ENCODE results near the gene ABCA4. TPM values are rescaled to one million over a fixed set of nuclear protein-coding genes. Genes with fewer than 3 reads are reported as not detected.

Gene ABCA4
- total RNA-seq, 1 experiment from 2014 or later, result 0.12 TPM

- no peak for DNase-seq (ENCODE audit: low read depth)
These were observed 16.0 kb downstream of the ABCA4 start for GRCh38 chr1:94104776-94105580.

GRCh38 chr1:94104127-94104684 is 16.7 kb downstream of the ABCA4 start:
- DNase-seq (ENCODE audit: low read depth), result no peak

- no peak for DNase-seq (ENCODE audit: low read depth)
These were observed 17.3 kb downstream of the ABCA4 start for GRCh38 chr1:94103608-94104007.

- DNase-seq (ENCODE audit: low read depth), result no peak
These were observed 19.1 kb downstream of the ABCA4 start for GRCh38 chr1:94101613-94102525.

- no peak for DNase-seq (ENCODE audit: low read depth)
These were observed 19.9 kb downstream of the ABCA4 start for GRCh38 chr1:94100785-94101612.

GRCh38 chr1:94100129-94100784 is 20.7 kb downstream of the ABCA4 start:
- no peak for DNase-seq (ENCODE audit: low read depth)

- DNase-seq (ENCODE audit: low read depth), result no peak
These were observed 21.6 kb downstream of the ABCA4 start for GRCh38 chr1:94099303-94099702.

GRCh38 chr1:94098585-94099111 is 22.3 kb downstream of the ABCA4 start:
- no peak for DNase-seq (ENCODE audit: low read depth)

- DNase-seq (ENCODE audit: low read depth), result no peak
These were observed 24.0 kb downstream of the ABCA4 start for GRCh38 chr1:94096797-94097549.

- DNase-seq (ENCODE audit: low read depth), result no peak
These were observed 25.0 kb downstream of the ABCA4 start for GRCh38 chr1:94095744-94096469.

GRCh38 chr1:94095112-94095637 is 25.8 kb downstream of the ABCA4 start:
- DNase-seq (ENCODE audit: low read depth), result peak; percentile 33

GRCh38 chr1:94094469-94095111 is 26.4 kb downstream of the ABCA4 start:
- no peak for DNase-seq (ENCODE audit: low read depth)

GRCh38 chr1:94093996-94094395 is 27.0 kb downstream of the ABCA4 start:
- DNase-seq (ENCODE audit: low read depth), result no peak

GRCh38 chr1:94093396-94093795 is 27.6 kb downstream of the ABCA4 start:
- DNase-seq (ENCODE audit: low read depth), result no peak

- DNase-seq (ENCODE audit: low read depth), result peak; percentile 42
These were observed 28.7 kb downstream of the ABCA4 start for GRCh38 chr1:94092210-94092613.

GRCh38 chr1:94090761-94091160 is 30.2 kb downstream of the ABCA4 start:
- DNase-seq (ENCODE audit: low read depth), result no peak

- no peak for DNase-seq (ENCODE audit: low read depth)
These were observed 33.8 kb downstream of the ABCA4 start for GRCh38 chr1:94087193-94087592.

- no peak for DNase-seq (ENCODE audit: low read depth)
These were observed 36.4 kb downstream of the ABCA4 start for GRCh38 chr1:94084547-94084946.

GRCh38 chr1:94084085-94084484 is 36.9 kb downstream of the ABCA4 start:
- no peak for DNase-seq (ENCODE audit: low read depth)
